Heart right ventricle (tissue), 16 donors: ENCODE data around the gene BDKRB1. TPM values are rescaled to one million over a fixed set of nuclear protein-coding genes. Genes with fewer than 3 reads are reported as not detected.

ENCODE experiments used
- ATAC-seq, 8 donors: fragments of 200-7000 bp; cut with Tn5 transposase; one replicate each; pipeline ENCODE4 v1.9.1; 2020; ENCODE audit warnings: mild to moderate bottlenecking in 8 of 8, moderate library complexity in 8 of 8, moderate number of reproducible peaks in 1 of 8
- DNase-seq, 2 donors: peaks; one replicate each; pipeline ENCODE4 v3.0.0-alpha.2; 2020
- H3K27ac ChIP-seq, 10 donors: fragments of 200-600 bp; sonication (generic) in 2 of 10; one replicate each; pipeline versions ENCODE4 v1.5.0 to v1.8.0; 2020 to 2022; ENCODE audit warnings: mild to moderate bottlenecking in 3 of 10
- H3K27me3 ChIP-seq, 7 donors: fragments of 200-600 bp; one replicate each; pipeline ENCODE4 v1.8.0; 2021 to 2022; ENCODE audit warnings: mild to moderate bottlenecking in 2 of 7
- H3K36me3 ChIP-seq, 9 donors: fragments of 200-600 bp; sonication (generic) in 1 of 9; one replicate each; pipeline versions ENCODE4 v1.5.0 to v1.8.0; 2020 to 2022; ENCODE audit warnings: mild to moderate bottlenecking in 2 of 9
- H3K4me1 ChIP-seq, 9 donors: fragments of 200-600 bp; sonication (generic) in 1 of 9; one replicate each; pipeline versions ENCODE4 v1.5.0 to v1.8.0; 2020 to 2022; ENCODE audit warnings: mild to moderate bottlenecking in 4 of 9
- H3K4me3 ChIP-seq, 10 donors: fragments of 200-600 bp; sonication (generic) in 2 of 10; one replicate each; pipeline versions ENCODE4 v1.5.0 to v1.8.0; 2020 to 2022; ENCODE audit warnings: mild to moderate bottlenecking in 7 of 10, moderate library complexity in 2 of 10
- H3K9me3 ChIP-seq, 11 donors: fragments of 200-600 bp in 10 of 11; sonication (generic) in 2 of 11; one replicate each; pipeline versions ENCODE4 v1.5.0 to v1.8.0; 2013 to 2022; ENCODE audit warnings: mild to moderate bottlenecking in 2 of 11, control low read depth in 1 of 11, moderate library complexity in 1 of 11
- CTCF ChIP-seq, 9 donors: fragments of 200-600 bp; sonication (generic) in 2 of 9; IDR thresholded peaks; one replicate each; pipeline versions ENCODE4 v1.5.0 to v1.8.0; 2021 to 2022; ENCODE audit warnings: antibody characterized with exemption in 9 of 9, mild to moderate bottlenecking in 5 of 9, moderate library complexity in 1 of 9
- WGBS, 2 donors: extraction: QIAGEN DNeasy Blood & Tissue Kit; methylation state at CpG; one replicate each; pipeline ENCODE4 v1.1.7; 2013; ENCODE audit warnings: inconsistent platforms in 1 of 2; 5-methylcytosine and 5-hydroxymethylcytosine counted together
- intact Hi-C, 10 donors: fragments of 100-400 bp; cut with DNase I; formaldehyde crosslinking; loops; one replicate each; pipeline versions ENCODE4 v1.11.1 to v1.14.2; 2022
- polyA plus RNA-seq, 2 donors: library from polyadenylated mRNA; stranded (reverse); fragments of 200-250 nt; gene quantifications; one replicate each; pipeline ENCODE4 v1.2.3, GENCODE V29; 2013
- total RNA-seq, 10 donors: library from RNA; stranded (reverse); fragmentation: NEBNext Ultra II Directional in 3 of 10; extraction: Animal tissue kit (Norgen Biotek cat#: 25700) in 3 of 10; gene quantifications; one replicate each; pipeline versions ENCODE4 v1.2.1 to v1.2.4, GENCODE V29; 2021 to 2023
- donor health status: Arrhythmogenic right ventricular cardiomyopathy.
- donor health status: ischemic (EF 13 %, LVEDD 7.1; RV severe dilation, severe dysfunction).
- donor health status: healthy with polysubstance abuse.
- donor health status: DM: no; HTN: yes; CAD: no.
- donor health status: DM: no; HTN: no; CAD: no.
- donor health status: ischemic (EF 25% LVEDD 6.9; RV normal size, moderate dysfunction).
- donor health status: ischemic (EF 25% LVEDD 5.7; RV mildly dilated, moderate dysfunction).
- donor health status: healthy.
- donor health status: DM: yes; HTN: yes; CAD: no.
- donor health status: Ischemic cardiomyopathy.
- donor health status: ischemic (EF 35%, LVEDD 5.7; RV mildly dilated, moderate dysfunction).
- donor health status: nonischemic (EF 11% LVEDD 7.7; RV severe dilation, severe dysfunction).
- donor health status: DM: yes; HTN: yes; CAD: no.
- donor health status: PGD.
- donor health status: ischemic (EF 29% LVEDD 5.4; RV normal size, mild dysfunction).
- donor health status: nonischemic (EF 23%, LVEDD 6.1; RV moderate dilation, normal function).

The BDKRB1 gene
- total and polyA plus RNA-seq, 12 donors = 0.09 to 0.66 (median 0.39) TPM; not detected in 9

- Histone ChIP-seq H3K27ac (no peak overlapping the region), H3K4me3 (no peak overlapping the region), H3K27me3 (no peaks in the 10 kb centered on the region), H3K9me3 (peaks cover 4 to 40% (median 14%) of the 10 kb centered on the region in 11 donors), H3K36me3 (no peaks in the 10 kb centered on the region), H3K4me1 (peaks cover 0 to 10% (median 4%) of the 10 kb centered on the region in 9 donors)
- intact Hi-C loops = loop anchor here in 9 of 10 donors (2.0 to 10.0 kb wide), 8 partner anchors 172 to 713 kb away; no protein-coding TSS in a partner anchor
- WGBS, 2 donors = 72 to 81% methylated on average over 5 of the region's 5 CpGs
- TF ChIP-seq CTCF (IDR thresholded peaks at IDR 0.05) = no peak
- ATAC-seq = no peak
- DNase-seq = no peak
Measured at GRCh38 chr14:96274122-96274521, 18.1 kb downstream of the BDKRB1 start.

GRCh38 chr14:96274543-96274942 is 18.5 kb downstream of the BDKRB1 start:
- no peak overlapping the region for H3K27ac ChIP-seq
- H3K9me3 ChIP-seq = peaks cover 4 to 40% (median 14%) of the 10 kb centered on the region in 11 donors
- H3K4me1 ChIP-seq = peaks cover 0 to 10% (median 4%) of the 10 kb centered on the region in 9 donors
- intact Hi-C loops = loop anchor here in 9 of 10 donors (2.0 to 10.0 kb wide), 8 partner anchors 172 to 714 kb away; no protein-coding TSS in a partner anchor
- no peaks in the 10 kb centered on the region for H3K27me3 ChIP-seq
- H3K36me3 ChIP-seq = no peaks in the 10 kb centered on the region
- TF ChIP-seq CTCF (IDR thresholded peaks at IDR 0.05) = no peak
- no peak overlapping the region for H3K4me3 ChIP-seq
- ATAC-seq (no peak), DNase-seq (no peak)
- WGBS, 2 donors = 70 to 75% methylated on average over 6 of the region's 6 CpGs

GRCh38 chr14:96275177-96276112 is 19.4 kb downstream of the BDKRB1 start:
- peak in 6 of 8 donors; percentile 50 to 77 (median 65) for ATAC-seq

More at GRCh38 chr14:96275177-96276112, 19.4 kb downstream of the BDKRB1 start:
- no peak overlapping the region for H3K4me3 ChIP-seq
- WGBS, 2 donors = 16 to 17% methylated on average over 17 of the region's 17 CpGs
- peak; percentile 52 to 73 for DNase-seq
- H3K4me1 ChIP-seq = peaks cover 0 to 10% (median 4%) of the 10 kb centered on the region in 9 donors
- peaks cover 4 to 40% (median 14%) of the 10 kb centered on the region in 11 donors for H3K9me3 ChIP-seq
- intact Hi-C loops = loop anchor here (1.0 to 10.0 kb wide), 9 partner anchors 175 to 715 kb away; no protein-coding TSS in a partner anchor
- H3K27ac ChIP-seq = peak overlapping the region in 1 of 10 donors; percentile 29
- TF ChIP-seq CTCF (IDR thresholded peaks at IDR 0.05) = peak; percentile 75 to 98 (median 90)
- H3K36me3 ChIP-seq = peaks cover 0 to 6% (median 0%) of the 10 kb centered on the region in 9 donors
- H3K27me3 ChIP-seq = no peaks in the 10 kb centered on the region
